GM18873 (cell line): ENCODE measurements around the gene SLC30A5.
"Not testable (repeated sequence)": the region's sequence is repeated elsewhere in the genome, so short reads cannot be mapped to it uniquely, and the experiment has no call there.

Experiments
- ATAC-seq: cut with Tn5 transposase; IDR thresholded peaks from one replicate; pipeline ENCODE4 v1.9.1; 2021; ENCODE audit warnings: mild to moderate bottlenecking, moderate library complexity, moderate number of reproducible peaks; ENCODE audit not compliant: unreplicated experiment, low FRiP score

SLC30A5 gene

DNA sequence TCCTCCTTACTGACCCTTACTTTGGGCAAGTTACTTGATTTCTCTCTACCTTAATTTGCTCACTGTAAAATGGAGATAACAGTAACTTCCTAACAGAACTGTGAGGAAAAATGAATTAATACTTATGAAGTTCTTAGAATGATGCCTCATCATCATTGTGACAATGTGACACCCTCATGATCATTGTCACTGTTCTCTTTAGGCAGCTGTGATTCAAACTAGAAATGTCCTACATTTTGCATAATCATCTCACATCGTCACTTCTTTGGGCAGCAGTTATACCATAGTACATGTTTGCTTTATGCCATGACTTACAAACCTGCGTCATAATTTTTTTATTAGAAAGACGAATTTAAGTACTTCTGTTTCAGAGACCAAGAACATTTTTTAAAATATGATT lies 9.7 kb downstream of the SLC30A5 start:
- no peak for ATAC-seq

- peak; percentile 66 for ATAC-seq
Observed at GRCh38 chr5:69105996-69106906, 12.4 kb downstream of the SLC30A5 start.

GRCh38 chr5:69108367-69108766 lies 14.6 kb downstream of the SLC30A5 start:
- ATAC-seq: not testable (repeated sequence)

DNA sequence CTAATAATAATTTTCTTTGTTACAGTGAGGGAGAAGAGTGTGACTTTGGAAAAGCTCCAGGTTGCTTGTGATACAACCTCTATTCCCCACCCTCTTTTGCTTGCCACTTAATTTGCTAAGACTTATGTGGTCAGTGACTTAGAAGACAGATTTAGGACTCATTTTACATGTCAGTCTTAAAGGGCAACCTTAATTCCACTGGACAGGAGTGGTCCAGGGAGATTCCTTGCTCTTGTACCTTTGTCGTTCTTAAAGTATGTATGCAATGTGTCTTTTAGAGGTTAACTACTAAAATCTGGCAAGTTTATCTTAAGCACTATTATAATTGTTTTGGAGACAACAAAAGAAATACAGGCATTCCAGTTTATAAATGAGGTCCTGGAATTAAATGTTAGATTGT lies 20.0 kb downstream of the SLC30A5 start:
- ATAC-seq: no peak

- no peak for ATAC-seq
Observed at GRCh38 chr5:69115526-69115925, 21.7 kb downstream of the SLC30A5 start.

- no peak for ATAC-seq
Observed at GRCh38 chr5:69129413-69129812, 35.6 kb downstream of the SLC30A5 start.

- no peak for ATAC-seq
Observed at GRCh38 chr5:69130241-69130640, 36.4 kb downstream of the SLC30A5 start.

- ATAC-seq: no peak
Observed at GRCh38 chr5:69131304-69131703, 37.5 kb downstream of the SLC30A5 start.

GRCh38 chr5:69134126-69134525 lies 40.3 kb downstream of the SLC30A5 start:
- ATAC-seq: no peak

DNA sequence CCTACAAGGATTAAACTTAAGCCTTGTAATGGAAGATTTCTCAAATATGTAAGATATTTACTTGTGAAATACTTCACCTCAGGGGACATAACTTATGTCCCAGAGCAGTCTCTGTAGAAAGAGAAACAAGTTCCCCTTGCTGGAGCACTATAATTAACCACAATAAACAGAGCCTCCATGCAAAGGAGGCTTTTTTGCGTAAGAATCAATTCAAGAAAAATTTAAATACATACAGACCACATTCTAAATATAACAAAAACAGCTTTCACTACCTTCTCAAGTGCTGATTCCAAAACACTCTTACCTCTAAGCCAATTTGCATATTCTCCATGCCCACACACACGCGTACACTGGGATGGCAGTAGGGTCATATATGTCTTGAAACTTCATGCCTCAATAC lies 42.5 kb downstream of the SLC30A5 start:
- ATAC-seq: peak; percentile 91

DNA sequence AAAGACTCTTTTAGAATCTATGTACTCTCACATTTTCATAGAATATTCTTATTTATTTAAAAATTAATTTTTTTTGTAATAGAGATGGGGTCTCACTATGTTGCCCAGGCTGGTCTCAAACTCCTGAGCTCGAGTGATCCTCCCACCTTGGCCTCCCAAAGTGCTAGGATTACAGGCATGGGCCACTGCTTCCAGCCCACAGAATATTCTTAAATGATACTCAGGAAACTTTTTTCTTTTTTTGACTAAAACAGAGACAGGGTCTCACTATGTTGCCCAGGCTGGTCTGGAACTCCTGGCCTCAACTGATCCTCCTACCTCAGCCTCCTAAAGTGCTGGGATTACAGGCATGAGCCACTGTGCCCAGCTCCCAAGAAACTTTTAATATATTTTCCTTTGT lies 43.4 kb downstream of the SLC30A5 start:
- ATAC-seq: not testable (repeated sequence)

GRCh38 chr5:69137807-69138206 lies 44.0 kb downstream of the SLC30A5 start:
- ATAC-seq: no peak

- no peak for ATAC-seq
Observed at GRCh38 chr5:69138766-69139165, 45.0 kb downstream of the SLC30A5 start.

DNA sequence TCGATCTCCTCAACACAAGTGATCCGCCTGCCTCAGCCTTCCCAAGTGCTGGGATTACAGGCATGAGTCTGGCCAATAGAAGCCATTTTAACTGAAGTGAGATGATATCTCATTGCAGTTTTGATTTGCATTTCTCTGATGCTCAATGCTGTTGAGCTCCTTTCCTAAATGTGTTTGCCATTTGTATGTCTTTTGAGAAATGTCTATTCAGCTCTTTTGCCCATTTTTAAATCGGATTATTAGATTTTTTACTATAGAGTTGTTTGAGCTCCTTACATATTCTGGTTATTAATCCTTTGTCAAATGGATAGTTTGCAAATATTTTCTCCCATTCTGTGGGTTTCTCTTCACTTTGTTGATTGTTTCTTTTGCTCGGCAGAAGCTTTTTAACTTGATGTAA lies 46.4 kb downstream of the SLC30A5 start:
- not testable (repeated sequence) for ATAC-seq

DNA sequence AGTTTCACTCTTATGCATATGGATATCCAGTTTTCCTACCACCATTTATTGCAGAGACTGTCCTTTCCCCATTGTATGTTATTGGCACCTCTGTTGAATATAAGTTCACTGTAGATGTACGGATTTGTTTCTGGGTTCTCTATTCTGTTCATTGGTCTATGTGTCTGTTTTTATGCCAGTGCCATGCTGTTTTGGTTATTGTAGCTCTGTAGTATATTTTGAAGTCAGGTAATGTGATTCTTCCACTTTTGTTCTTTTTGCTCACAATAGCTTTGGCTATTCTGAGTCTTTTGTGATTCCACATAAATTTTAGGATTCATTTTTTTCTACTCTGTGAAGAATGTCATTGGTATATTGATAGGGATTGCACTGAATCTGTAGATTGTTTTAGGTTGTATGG lies 47.0 kb downstream of the SLC30A5 start:
- no peak for ATAC-seq

DNA sequence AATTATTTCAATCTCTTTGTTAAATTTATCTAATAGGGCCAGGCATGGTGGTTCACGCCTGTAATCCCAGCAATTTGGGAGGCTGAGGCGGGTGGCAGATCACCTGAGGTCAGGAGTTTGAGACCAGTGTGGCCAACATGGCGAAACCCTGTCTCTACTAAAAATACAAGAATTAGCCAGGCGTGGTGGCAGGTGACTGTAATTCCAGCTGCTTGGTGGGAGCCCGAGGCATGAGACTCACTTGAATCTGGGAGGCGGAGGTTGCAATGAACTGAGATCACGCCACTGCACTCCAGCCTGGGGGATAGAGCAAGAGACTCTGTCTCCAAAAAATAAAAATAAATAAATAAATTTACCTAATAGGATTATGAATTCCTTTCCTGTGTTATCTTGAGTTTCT lies 54.8 kb downstream of the SLC30A5 start:
- not testable (repeated sequence) for ATAC-seq

GRCh38 chr5:69148981-69149675 lies 55.3 kb downstream of the SLC30A5 start:
- no peak for ATAC-seq

- no peak for ATAC-seq
Observed at GRCh38 chr5:69149676-69150010, 55.8 kb downstream of the SLC30A5 start.

- no peak for ATAC-seq
Observed at GRCh38 chr5:69152731-69153130, 58.9 kb downstream of the SLC30A5 start.

- no peak for ATAC-seq
Observed at GRCh38 chr5:69156456-69156855, 62.6 kb downstream of the SLC30A5 start.

- ATAC-seq: no peak
Observed at GRCh38 chr5:69158039-69158438, 64.2 kb downstream of the SLC30A5 start.

GRCh38 chr5:69160651-69161050 lies 66.8 kb downstream of the SLC30A5 start:
- no peak for ATAC-seq
